Activated CD4-positive, alpha-beta T cell treated with anti-CD3 and anti-CD28 coated beads for 4 hours (primary cell): ENCODE measurements around the gene RBPMS2.
A peak's percentile ranks its signal among the peaks of the same experiment; 100 is the strongest.
"Not testable (repeated sequence)": the region's sequence is repeated elsewhere in the genome, so short reads cannot be mapped to it uniquely, and the experiment has no call there.

Experiments
- DNase-seq, 2 donors: peaks; one replicate each; pipeline ENCODE4 v3.0.0-alpha.2; 2020

The RBPMS2 gene

GRCh38 chr15:64775551-64776401 is at the start of gene RBPMS2:
Gene RBPMS2 (minus strand): TSS chr15:64775589. CDS start chr15:64775319, 270 bp downstream.
- no peak for DNase-seq

GRCh38 chr15:64824929-64825430 is 49.6 kb upstream of the RBPMS2 start:
- no peak for DNase-seq

DNA sequence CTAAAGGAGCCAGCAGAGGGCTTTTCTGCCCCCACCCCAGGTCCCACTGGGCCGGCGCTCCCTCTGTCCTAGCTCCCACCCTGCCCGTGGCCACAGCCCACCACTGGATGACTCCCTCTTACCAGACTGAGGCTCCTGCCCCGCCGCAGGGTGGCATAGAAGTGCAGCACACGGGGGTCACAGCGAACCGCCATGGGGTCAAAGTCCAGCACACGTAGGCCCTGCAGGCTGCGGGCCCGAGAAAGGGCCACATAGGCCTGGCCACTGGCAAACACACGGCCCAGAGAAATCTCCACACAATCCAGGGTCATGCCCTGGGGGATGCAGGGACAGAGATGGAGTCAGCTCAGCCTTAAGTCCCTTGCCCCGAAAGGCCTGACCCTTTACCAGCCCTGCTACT is 41.1 kb upstream of the RBPMS2 start:
- DNase-seq = no peak

GRCh38 chr15:64814965-64815364 is 39.6 kb upstream of the RBPMS2 start:
- DNase-seq = not testable (repeated sequence)

DNA sequence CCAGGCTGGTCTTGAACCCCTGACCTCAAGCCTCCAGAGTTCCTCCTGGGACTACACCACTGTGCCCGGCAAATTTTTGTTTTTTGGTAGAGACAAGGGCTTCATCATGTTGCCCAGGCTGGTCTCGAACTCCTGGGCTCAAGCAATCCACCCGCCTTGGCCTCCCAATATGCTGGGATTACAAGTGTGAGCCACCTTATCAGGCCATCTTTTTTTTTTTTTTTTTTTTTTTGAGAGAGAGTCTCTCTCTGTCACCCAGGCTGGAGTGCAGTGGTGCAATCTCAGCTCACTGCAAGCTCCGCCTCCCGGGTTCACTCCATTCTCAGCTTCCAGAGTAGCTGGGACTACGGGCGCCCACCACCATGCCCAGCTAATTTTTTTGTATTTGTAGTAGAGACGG is 38.9 kb upstream of the RBPMS2 start:
- DNase-seq = not testable (repeated sequence)

DNA sequence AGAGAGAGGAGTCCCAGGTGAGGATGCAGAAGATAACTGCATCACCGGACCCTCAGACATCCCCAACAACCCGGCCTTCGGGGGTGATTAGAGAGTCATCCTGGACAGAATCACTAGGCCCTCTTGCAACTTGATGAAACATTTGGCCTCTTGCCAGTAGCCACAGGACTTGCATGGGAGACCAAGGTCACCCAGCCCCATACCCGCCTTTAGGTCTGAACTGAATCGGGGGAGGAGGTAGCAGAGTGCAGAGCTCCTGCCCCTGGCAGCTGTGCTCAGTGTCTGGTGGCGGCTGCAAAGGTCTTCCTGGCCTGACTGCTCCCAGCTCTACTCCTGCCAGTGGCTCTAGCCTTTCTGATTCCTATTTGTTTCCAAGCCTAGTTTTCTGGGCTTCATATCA is 37.7 kb upstream of the RBPMS2 start:
- DNase-seq = no peak

DNA sequence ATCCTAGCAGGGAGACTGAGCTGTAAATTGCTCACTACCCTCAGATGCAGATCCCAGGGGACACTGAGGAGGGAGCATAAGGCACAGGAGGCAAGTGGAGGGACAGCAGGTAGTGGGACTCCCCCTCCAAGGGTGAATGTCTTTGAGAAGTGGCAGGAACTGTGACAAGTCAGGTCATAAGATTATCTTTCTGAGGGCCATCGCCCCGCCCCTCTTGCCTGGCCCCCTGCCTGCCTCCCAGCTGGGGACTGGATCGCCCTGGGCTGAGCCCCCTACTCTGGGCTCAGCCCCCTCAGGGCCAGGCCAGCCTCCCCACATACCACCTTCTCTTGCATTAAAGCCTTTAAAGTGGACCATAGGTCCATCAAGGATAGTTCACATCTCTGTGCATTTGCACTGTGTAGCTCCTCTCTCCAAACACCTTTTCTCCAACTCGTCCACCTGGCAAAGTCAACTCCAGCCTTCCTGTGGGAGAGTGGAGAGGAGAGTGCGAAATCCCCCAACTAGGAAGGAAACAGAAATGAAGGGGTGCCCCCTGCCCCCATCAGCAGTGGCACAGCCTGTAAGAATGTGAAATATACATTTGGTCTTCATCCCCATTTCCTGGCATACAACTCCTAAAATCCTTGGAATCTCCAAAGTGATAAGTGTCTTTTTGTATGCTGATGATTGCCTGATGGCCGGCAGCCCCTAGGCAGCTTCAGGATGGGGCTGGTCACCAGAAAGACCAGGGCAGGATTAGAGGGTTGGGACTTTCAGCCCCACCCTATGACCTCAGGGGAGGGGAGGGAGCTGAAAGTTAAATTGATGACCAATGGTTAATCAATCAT is 35.3 kb upstream of the RBPMS2 start:
- DNase-seq = no peak

DNA sequence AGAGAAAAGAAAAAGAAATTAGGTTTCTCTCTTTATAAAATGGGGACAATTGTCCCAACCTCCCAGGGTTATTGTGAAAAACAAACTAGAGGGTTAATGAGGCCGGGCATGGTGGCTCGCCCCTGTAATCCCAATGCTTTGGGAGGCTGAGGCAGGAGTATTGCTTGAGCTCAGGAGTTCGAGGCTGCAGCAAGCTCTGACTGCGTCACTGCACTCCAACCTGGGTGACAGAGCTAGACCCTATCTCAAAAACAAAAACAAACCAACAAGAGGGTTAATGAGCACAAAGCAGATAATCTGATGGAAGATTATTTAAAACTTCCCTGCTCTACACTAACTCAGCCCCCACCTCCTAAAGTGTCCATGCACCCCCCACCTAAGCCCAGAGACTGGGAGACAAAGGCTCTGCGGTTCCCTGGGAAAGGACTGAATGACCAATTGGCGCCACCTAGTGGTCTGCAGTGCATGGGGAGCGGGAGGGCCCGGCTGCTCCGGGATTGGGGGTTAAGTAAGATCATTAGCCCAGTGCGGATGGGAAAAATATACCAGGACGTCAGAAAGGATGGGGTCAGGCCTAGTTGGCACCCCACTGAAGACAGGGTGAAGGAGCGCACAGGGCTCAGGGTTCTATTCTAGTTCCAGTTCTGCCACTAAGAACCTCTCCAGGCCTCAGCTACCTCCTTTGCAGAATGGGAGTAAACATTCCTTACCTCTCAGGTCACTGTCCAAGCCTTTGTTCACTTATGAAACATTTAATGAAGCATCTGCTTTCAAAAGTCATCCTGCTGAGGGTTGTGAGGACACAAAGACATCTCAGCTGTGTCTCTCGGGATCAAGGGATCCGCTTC is 34.5 kb upstream of the RBPMS2 start:
- DNase-seq = peak; percentile 59 to 65

DNA sequence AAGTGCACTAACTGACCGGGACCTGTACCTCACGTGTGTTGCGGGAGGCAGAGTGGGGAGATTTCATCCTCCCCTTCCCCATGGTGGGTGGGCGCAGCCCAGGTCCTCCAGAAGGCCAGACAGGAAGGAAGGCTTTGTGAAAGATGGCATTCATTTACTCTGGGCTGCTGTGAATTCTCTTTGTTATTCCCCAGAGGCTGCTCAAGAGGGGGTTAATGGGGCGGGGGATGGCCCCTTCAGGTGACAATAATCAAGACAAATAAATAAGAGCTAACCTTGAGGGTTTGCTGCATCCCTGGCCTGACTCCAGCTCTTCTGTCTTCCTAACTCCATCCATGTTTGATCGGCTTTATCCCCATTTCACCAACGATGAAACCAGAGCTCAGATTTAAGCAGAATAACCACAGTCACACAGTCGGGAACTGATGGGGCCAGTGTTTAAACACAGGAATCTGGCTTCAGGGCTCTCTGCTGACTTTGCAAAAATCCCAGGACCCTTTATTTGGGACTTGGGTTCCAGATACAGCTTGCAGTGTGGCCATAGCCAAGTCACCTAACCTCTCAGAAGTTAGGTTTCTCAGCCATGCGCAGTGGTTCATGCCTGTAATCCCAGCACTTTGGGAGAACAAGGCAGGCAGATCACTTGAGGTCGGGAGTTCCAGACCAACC is 33.5 kb upstream of the RBPMS2 start:
- DNase-seq = no peak

- no peak for DNase-seq
These were observed 32.4 kb upstream of the RBPMS2 start for GRCh38 chr15:64807751-64808222.

GRCh38 chr15:64807051-64807749 is 31.8 kb upstream of the RBPMS2 start:
- DNase-seq = no peak

GRCh38 chr15:64806509-64806908 is 31.1 kb upstream of the RBPMS2 start:
- DNase-seq = no peak

DNA sequence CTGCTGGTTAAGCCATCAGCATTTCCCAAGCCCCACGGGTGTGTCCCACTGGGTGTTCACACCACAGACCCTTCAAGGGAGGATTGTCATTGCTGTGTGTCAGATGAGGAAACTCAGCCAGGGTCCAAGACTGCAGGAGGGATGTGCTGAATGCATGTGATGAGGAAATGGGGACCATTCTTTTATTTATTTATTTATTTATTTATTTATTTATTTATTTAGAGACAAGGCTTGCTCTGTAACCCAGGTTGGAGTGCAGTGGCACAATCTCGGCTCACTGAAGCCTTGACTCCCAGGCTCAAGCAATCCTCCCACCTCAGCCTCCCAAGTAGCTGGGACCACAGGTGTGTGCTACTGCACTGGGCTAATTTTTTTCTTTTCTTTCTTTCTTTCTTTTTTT is 29.2 kb upstream of the RBPMS2 start:
- DNase-seq = no peak

DNA sequence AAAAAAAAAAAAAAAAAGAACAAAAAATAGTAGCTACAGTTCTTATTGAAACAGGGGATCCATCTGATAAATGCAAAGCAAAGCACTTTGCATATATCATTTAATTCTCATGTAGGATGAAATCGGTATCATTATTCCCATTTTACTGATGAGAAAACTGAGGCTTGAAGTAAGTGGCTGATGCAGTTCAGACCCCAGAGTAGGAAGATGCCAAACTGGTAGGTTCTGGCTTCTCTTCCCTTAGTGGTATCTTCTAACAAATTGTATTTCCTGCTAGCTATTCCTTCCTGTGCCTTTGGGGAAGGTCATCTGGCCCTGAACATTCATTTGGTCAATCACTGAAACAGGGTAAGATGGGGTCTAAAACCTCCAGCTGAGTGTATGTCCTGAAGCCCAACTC is 28.1 kb upstream of the RBPMS2 start:
- no peak for DNase-seq

GRCh38 chr15:64800476-64800875 is 25.1 kb upstream of the RBPMS2 start:
- no peak for DNase-seq

DNA sequence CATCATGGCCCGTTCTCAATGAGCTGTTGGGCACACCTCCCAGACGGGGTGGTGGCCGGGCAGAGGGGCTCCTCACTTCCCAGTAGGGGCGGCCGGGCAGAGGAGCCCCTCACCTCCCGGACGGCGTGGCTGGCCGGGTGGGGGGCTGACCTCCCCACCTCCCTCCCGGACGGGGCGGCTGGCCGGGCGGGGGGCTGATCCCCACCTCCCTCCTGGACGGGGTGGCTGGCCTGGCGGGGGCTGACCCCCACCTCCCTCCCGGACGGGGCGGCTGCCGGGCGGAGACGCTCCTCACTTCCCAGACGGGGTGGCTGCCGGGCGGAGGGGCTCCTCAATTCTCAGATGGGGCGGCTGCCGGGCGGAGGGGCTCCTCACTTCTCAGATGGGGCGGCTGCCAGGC is 23.5 kb upstream of the RBPMS2 start:
- DNase-seq = not testable (repeated sequence)

DNA sequence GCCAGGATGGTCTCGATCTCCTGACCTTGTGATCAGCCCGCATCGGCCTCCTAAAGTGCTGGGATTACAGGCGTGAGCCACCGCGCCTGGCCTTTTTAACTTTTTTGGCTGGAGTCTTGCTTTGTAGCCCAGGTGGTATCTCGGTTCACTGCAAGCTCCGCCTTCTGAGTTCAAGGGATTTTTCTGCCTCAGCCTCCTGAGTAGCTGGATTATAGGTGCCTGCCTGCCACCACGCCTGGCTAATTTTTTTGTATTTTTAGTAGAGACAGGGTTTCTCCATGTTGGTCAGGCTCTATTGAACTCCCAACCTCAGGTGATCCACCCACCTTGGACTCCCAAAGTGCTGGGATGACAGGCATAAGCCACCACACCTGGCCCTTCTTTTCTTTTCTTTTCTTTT is 20.5 kb upstream of the RBPMS2 start:
- DNase-seq = not testable (repeated sequence)

DNA sequence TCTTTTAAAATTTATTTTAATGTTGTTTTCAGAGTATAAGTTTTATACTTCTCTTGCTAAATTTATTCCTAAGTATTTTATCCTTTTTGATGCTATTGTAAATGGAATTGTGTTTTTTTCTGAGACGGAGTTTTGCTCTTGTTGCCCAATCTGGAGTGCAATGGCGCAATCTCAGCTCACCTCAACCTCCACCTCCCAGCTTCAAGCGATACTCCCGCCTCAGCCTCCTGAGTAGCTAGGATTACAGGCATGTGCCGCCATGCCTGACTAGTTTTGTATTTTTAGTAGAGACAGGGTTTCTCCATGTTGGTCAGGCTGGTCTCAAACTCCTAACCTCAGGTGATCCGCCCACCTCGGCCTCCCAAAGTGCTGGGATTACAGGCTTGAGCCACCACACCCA is 19.9 kb upstream of the RBPMS2 start:
- not testable (repeated sequence) for DNase-seq

DNA sequence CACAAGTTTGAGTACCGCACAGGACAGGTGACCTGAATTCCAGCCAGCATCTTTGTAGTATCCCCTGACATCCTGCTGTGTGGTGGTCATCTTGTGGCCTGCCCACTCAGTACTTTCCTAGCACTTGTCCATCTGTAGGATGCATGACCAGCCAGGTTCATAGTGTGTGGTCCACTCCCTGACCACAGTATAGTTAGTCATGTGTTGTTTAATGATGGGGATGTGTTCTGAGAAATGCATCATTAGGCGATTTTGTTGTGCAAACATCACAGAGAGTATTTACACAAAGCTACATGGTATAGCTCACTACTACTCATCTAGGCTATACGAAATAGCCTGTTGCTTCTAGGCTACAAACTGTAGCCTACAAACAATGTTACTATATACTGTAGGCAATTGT is 16.9 kb upstream of the RBPMS2 start:
- no peak for DNase-seq

GRCh38 chr15:64791401-64791800 is 16.0 kb upstream of the RBPMS2 start:
- DNase-seq = no peak

- no peak for DNase-seq
These were observed 8.4 kb upstream of the RBPMS2 start for GRCh38 chr15:64783796-64784195.
